HepG2 (cell line): Measurements from ENCODE around the gene NHERF2. TPM values are rescaled to one million over a fixed set of nuclear protein-coding genes. Genes with fewer than 3 reads are reported as not detected.
A peak's percentile ranks its signal among the peaks of the same experiment; 100 is the strongest.

Experiments
- BCL3 ChIP-seq: sonication (generic); formaldehyde crosslinking; IDR thresholded peaks from 2 replicates; pipeline ENCODE4 v1.5.1; 2020; ENCODE audit warnings: mild to moderate bottlenecking, missing genetic modification reagents, moderate library complexity
- DNMT3B ChIP-seq: conservative IDR thresholded peaks from 2 replicates; pipeline ENCODE4 v1.6.1; 2016; ENCODE audit warnings: missing biosample characterization, control low read depth
- DR1 ChIP-seq: sonication (generic); formaldehyde crosslinking; IDR thresholded peaks from 2 replicates; pipeline ENCODE4 v1.8.0; 2021; ENCODE audit warnings: mild to moderate bottlenecking, missing genetic modification reagents, inconsistent platforms
- MED13 ChIP-seq: sonication (generic); formaldehyde crosslinking; IDR thresholded peaks from 2 replicates; pipeline ENCODE4 v1.5.0; 2020; ENCODE audit warnings: missing genetic modification reagents
- NFAT5 ChIP-seq: sonication (generic); formaldehyde crosslinking; IDR thresholded peaks from 2 replicates; pipeline ENCODE4 v1.4.0; 2020; ENCODE audit warnings: missing genetic modification reagents
- NR2C2 ChIP-seq: sonication (generic); formaldehyde crosslinking; IDR thresholded peaks from 2 replicates; pipeline ENCODE4 v1.4.0; 2020; ENCODE audit warnings: missing genetic modification reagents, mild to moderate bottlenecking, moderate library complexity, borderline replicate concordance
- RARA ChIP-seq: IDR thresholded peaks from 2 replicates; pipeline ENCODE4 v1.6.1; 2016; ENCODE audit warnings: missing genetic modification reagents, missing compliant biosample characterization
- RCOR2 ChIP-seq: IDR thresholded peaks from 2 replicates; pipeline ENCODE4 v1.6.1; 2016; ENCODE audit warnings: missing biosample characterization, missing genetic modification reagents
- RXRA ChIP-seq: sonication (generic); formaldehyde crosslinking; IDR thresholded peaks from 2 replicates; pipeline ENCODE4 v1.5.1; 2020; ENCODE audit warnings: missing genetic modification reagents
- SAP130 ChIP-seq: IDR thresholded peaks from 2 replicates; pipeline ENCODE4 v1.6.1; 2016; ENCODE audit warnings: low read depth
- TAF15 ChIP-seq: fragments of 200-400 bp; formaldehyde crosslinking; IDR thresholded peaks from one replicate; pipeline ENCODE4 v1.6.1; 2018; ENCODE audit warnings: mild to moderate bottlenecking, low read depth, low read length; ENCODE audit not compliant: poor library complexity, severe bottlenecking
- ZFX ChIP-seq: sonication (generic); formaldehyde crosslinking; IDR thresholded peaks from 2 replicates; pipeline ENCODE4 v1.4.0; 2020; ENCODE audit warnings: mild to moderate bottlenecking, low read depth, missing genetic modification reagents, moderate library complexity
- ZNF20 ChIP-seq: sonication (generic); formaldehyde crosslinking; IDR thresholded peaks from 2 replicates; pipeline ENCODE4 v1.4.0; 2020; ENCODE audit warnings: mild to moderate bottlenecking, moderate library complexity, missing genetic modification reagents
- ZNF362 ChIP-seq: sonication (generic); formaldehyde crosslinking; IDR thresholded peaks from 2 replicates; pipeline ENCODE4 v1.4.0; 2020; ENCODE audit warnings: missing genetic modification reagents, mild to moderate bottlenecking, borderline replicate concordance
- polyA plus RNA-seq, 8 experiments: library from polyadenylated mRNA; depleted of rRNA in 3 of 8; stranded (reverse) in 7 of 8; unstranded in 1 of 8; fragments of >200 nt; fragmentation: Illumina TruSeq in 4 of 8; extraction: Trizol in 4 of 8; gene quantifications; 2 replicates each; pipeline versions ENCODE4 v1.2.1 to v1.2.3, GENCODE V29; 2011 to 2016; ENCODE audit warnings: low read depth in 4 of 8, missing spikeins in 1 of 8, mixed read lengths in 1 of 8; ENCODE audit not compliant: insufficient read depth in 1 of 8
- total RNA-seq, 5 experiments: library from RNA; depleted of rRNA; stranded (reverse); fragments of >200 nt; fragmentation: Illumina TruSeq; extraction: Trizol; gene quantifications; 2 replicates each; pipeline ENCODE4 v1.2.3, GENCODE V29; 2016; ENCODE audit warnings: low read depth in 1 of 5
- TF ChIP-seq, protein P1 (sequence below): IDR thresholded peaks from 2 replicates; pipeline ENCODE4 v1.6.1; 2016; ENCODE audit warnings: control low read depth
- TF ChIP-seq, protein P2 (sequence below): sonication (generic); formaldehyde crosslinking; IDR thresholded peaks from 2 replicates; pipeline ENCODE4 v1.5.1; 2020; ENCODE audit warnings: missing genetic modification reagents, mild to moderate bottlenecking, borderline replicate concordance
- TF ChIP-seq, protein P3 (sequence below): IDR thresholded peaks from 2 replicates; pipeline ENCODE4 v1.6.1; 2016; ENCODE audit warnings: low read depth

NHERF2 gene
- total and polyA plus RNA-seq, 2 of the 13 experiments (the other 11 are each of a cell fraction or from before 2014, with no cell fraction given), result 23.7 to 39.3 TPM

GRCh38 chr16:2027024-2028010 is 615 bp downstream of the NHERF2 start (continued):
- TF ChIP-seq, protein P1, sequence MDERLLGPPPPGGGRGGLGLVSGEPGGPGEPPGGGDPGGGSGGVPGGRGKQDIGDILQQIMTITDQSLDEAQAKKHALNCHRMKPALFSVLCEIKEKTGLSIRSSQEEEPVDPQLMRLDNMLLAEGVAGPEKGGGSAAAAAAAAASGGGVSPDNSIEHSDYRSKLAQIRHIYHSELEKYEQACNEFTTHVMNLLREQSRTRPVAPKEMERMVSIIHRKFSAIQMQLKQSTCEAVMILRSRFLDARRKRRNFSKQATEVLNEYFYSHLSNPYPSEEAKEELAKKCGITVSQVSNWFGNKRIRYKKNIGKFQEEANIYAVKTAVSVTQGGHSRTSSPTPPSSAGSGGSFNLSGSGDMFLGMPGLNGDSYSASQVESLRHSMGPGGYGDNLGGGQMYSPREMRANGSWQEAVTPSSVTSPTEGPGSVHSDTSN (CRISPR knock-in tag), result no peak
- TF ChIP-seq ZNF362 (CRISPR knock-in tag) (no peak), SAP130 (CRISPR knock-in tag) (peak; percentile 87), DNMT3B (CRISPR knock-in tag) (no peak), RCOR2 (CRISPR knock-in tag) (no peak), ZNF20 (CRISPR knock-in tag) (no peak), NFAT5 (CRISPR knock-in tag) (no peak), MED13 (CRISPR knock-in tag) (no peak), NR2C2 (0 out of 2 replicates have a peak, but pooled peaks have one; percentile 19), RXRA (peak; percentile 51; the same call in 1 of the 2 replicates), ZFX (CRISPR knock-in tag) (0 out of 2 replicates have a peak, but pooled peaks have one; percentile 6), BCL3 (no peak; the same call in 1 of the 2 replicates), RARA (CRISPR knock-in tag) (peak; percentile 49; the same call in 1 of the 2 replicates), TAF15 (no peak), DR1 (no peak)
- TF ChIP-seq, protein P2, sequence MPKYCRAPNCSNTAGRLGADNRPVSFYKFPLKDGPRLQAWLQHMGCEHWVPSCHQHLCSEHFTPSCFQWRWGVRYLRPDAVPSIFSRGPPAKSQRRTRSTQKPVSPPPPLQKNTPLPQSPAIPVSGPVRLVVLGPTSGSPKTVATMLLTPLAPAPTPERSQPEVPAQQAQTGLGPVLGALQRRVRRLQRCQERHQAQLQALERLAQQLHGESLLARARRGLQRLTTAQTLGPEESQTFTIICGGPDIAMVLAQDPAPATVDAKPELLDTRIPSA (CRISPR knock-in tag), result no peak
- TF ChIP-seq, protein P3, sequence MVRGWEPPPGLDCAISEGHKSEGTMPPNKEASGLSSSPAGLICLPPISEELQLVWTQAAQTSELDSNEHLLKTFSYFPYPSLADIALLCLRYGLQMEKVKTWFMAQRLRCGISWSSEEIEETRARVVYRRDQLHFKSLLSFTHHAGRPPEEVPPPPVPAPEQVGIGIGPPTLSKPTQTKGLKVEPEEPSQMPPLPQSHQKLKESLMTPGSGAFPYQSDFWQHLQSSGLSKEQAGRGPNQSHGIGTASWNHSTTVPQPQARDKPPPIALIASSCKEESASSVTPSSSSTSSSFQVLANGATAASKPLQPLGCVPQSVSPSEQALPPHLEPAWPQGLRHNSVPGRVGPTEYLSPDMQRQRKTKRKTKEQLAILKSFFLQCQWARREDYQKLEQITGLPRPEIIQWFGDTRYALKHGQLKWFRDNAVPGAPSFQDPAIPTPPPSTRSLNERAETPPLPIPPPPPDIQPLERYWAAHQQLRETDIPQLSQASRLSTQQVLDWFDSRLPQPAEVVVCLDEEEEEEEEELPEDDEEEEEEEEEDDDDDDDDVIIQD (CRISPR knock-in tag), result no peak
